Subcutaneous adipose tissue (tissue), 4 donors: ENCODE results near the gene CCNB1IP1. TPM values are rescaled to one million over a fixed set of nuclear protein-coding genes. Genes with fewer than 3 reads are reported as not detected.

Experiments
- total RNA-seq, 4 donors: library from RNA; depleted of rRNA; stranded (reverse); fragments of >200 nt; gene quantifications; one replicate each; pipeline ENCODE4 v1.1.0, GENCODE V29; 2016
- TF ChIP-seq, protein P1 (sequence below): fragments of 450-650 bp; IDR thresholded peaks from one replicate; pipeline ENCODE4 v1.5.1; 2016; ENCODE audit warnings: low read depth, mild to moderate bottlenecking, control low read depth, antibody characterized with exemption, moderate library complexity

Gene CCNB1IP1
- total RNA-seq, 4 donors from 2014 or later, result 29.8 to 53.9 (median 43.1) TPM

DNA sequence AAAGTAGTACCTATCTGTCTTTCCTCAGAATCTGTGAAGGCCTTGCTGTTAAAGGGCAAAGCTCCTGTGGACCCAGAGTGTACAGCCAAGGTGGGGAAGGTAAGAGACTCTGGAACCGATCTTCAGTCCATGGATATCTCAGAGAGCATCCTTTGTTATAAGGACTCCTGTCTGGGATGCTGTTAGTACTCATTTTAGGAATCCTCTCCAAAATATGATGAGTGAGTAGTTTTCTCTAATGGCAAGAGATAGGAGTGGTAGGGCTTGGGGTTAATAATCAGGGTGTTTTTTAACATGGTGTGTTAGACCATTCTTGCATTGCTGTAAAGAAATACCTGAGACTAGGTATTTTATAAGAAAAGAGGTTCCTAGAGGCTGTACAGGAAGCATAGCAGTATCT is 12.3 kb upstream of the CCNB1IP1 start:
- TF ChIP-seq, protein P1, sequence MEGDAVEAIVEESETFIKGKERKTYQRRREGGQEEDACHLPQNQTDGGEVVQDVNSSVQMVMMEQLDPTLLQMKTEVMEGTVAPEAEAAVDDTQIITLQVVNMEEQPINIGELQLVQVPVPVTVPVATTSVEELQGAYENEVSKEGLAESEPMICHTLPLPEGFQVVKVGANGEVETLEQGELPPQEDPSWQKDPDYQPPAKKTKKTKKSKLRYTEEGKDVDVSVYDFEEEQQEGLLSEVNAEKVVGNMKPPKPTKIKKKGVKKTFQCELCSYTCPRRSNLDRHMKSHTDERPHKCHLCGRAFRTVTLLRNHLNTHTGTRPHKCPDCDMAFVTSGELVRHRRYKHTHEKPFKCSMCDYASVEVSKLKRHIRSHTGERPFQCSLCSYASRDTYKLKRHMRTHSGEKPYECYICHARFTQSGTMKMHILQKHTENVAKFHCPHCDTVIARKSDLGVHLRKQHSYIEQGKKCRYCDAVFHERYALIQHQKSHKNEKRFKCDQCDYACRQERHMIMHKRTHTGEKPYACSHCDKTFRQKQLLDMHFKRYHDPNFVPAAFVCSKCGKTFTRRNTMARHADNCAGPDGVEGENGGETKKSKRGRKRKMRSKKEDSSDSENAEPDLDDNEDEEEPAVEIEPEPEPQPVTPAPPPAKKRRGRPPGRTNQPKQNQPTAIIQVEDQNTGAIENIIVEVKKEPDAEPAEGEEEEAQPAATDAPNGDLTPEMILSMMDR, result no peak

DNA sequence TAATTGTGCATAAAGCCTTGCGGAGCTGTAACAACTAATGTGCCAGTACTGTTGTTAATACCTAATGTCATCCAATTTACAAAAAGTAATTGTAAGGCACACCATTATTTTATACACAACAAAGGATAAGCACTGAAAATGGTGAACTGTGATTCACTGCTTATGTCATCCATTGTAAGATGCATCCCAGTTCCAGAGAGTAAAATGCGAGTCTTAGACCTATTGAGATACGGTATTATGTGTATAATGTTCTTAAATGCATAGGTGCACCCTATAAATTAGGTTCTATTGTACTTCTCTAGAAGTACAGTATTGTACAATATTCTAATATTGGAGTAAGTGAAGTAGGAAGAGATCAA is 10.8 kb upstream of the CCNB1IP1 start:
- TF ChIP-seq, protein P1, result no peak

DNA sequence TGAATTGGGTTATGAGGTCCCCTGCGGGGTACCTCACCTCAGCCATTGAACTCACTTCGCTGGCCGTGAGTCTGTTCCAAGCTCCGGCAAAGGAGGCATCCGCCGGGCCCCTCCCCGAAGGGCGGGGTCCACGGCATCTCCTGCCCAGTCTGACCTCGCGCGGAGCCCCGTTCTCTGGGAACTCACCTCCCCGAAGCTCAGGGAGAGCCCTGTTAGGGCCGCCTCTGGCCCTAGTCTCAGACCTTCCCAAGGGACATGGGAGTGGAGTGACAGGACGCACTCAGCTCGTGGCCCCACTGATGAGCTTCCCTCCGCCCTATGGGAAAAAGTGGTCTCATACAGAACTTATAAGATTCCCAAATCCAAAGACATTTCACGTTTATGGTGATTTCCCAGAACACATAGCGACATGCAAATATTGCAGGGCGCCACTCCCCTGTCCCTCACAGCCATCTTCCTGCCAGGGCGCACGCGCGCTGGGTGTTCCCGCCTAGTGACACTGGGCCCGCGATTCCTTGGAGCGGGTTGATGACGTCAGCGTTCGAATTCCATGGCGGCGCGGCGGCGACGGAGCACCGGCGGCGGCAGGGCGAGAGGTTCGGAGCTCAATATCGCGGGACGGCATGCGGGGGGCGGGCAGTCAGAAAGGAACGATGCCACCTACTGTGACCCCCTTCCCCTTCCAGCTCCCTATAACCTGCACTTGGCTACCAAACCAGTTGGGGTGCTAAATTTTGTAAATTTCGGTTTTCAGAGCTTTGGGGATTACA is 10.2 kb upstream of the CCNB1IP1 start, which contains the start of gene PARP2:
Gene PARP2 (plus strand): TSS at position 544 of the 770 bp plus-strand sequence. CDS start 7 bp downstream, at position 551.
- TF ChIP-seq, protein P1, result no peak

DNA sequence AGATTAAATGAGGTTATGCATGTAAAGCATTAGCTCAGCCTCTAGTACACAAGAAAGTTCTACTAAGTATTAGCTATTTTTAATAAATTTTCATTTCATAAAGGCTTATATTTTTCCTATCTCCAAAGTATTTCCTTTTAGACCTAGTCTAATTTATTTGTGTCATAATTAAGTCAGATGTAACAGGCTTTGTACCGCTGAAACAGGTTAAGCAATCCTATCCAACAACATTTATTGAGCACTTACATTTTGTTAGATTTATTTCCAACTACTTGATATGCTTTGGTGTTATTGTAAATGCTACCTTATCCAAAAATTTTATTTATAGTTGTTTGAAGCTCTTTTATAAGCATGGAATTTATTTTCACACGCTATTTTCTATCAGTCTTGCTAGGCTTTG is 8.6 kb upstream of the CCNB1IP1 start:
- TF ChIP-seq, protein P1, result no peak

DNA sequence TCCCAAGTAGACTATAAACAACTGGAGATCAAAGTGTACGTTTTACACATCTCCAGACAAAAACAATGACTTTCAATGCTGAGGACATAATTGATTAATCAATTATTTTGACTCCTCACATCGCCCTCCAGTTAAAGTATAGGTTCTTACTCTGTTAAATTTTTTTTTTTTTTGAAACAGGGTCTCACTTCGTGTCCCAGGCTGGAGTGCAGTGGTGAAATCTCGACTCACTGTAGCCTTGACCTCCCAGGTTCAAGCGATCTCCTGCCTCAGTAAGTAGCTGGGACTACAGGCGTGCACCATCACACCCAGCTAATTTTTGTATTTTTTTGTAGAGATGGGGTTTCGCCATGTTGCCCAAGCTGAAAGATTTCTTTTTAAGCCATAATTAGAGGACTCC is 938 bp upstream of the CCNB1IP1 start:
- TF ChIP-seq, protein P1, result no peak

DNA sequence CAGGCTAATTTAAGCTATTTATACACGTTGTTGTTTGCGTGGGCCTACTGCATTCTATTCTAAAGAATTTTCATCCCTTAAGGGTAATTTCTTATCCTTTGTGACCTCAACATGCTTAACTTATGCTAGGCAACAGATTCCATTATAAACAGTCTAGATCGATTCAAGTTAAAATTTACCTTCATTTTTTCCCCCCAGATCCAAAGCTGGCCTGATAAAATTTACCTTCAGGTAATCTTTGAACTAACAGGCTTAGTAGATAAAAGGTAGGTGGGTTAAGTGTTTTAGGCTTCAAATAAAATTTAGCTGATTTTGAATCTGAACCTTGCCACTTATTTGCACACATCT is 389 bp upstream of the CCNB1IP1 start:
- TF ChIP-seq, protein P1, result no peak

DNA sequence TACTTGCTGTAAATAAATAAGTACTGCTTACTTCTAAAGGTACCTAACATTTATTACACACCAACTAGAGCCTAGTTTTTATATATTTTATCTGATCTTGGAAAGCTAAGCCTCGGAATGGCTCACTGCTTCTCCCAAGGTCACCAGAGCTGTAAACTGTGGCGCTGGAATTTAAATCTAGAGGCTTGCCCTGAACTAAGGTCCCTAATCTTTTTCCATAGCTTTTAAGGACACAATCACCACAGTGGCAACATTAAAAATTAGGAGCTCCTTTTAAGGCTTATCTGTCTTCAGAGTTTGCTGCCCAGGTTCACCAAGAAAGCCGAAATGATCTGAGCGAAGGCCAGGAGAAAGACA is 670 bp downstream of the CCNB1IP1 start:
- TF ChIP-seq, protein P1, result no peak
